ENCODE measurements around the gene SLC25A42. TPM values are rescaled to one million over a fixed set of nuclear protein-coding genes. Genes with fewer than 3 reads are reported as not detected.

SLC25A42 gene
- total RNA-seq, 1 donor from 2014 or later: 21.2 TPM

DNA sequence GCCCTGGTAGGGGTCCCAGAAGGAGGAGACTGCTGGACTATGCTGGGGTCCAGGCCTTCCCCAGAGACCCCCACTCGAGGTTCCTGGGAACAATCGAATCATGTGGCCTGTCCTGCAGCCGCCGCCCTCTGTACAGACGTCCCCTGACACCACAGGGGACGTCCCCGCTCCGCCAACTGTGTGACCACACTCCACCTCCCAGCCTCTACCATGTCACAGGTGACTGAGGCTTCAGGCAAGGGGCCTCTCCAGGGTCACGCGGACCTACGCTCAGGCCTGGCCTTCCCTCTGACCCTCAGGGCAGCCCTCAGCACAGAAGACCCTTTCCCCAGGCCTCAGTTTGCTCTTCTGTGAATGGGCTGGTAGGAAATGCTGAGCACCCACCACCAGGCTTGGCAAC is 87.6 kb downstream of the SLC25A42 start:
- H3K36me3 Mint-ChIP-seq: peaks cover 9% of the 10 kb centered on the region
- no peak overlapping the region for H3K4me3 Mint-ChIP-seq
- no peak for DNase-seq (ENCODE audit: low spot score in 2 of 2, unreplicated experiment in 2 of 2)
- H3K4me1 Mint-ChIP-seq: no peaks in the 10 kb centered on the region
- TF ChIP-seq, protein P1, sequence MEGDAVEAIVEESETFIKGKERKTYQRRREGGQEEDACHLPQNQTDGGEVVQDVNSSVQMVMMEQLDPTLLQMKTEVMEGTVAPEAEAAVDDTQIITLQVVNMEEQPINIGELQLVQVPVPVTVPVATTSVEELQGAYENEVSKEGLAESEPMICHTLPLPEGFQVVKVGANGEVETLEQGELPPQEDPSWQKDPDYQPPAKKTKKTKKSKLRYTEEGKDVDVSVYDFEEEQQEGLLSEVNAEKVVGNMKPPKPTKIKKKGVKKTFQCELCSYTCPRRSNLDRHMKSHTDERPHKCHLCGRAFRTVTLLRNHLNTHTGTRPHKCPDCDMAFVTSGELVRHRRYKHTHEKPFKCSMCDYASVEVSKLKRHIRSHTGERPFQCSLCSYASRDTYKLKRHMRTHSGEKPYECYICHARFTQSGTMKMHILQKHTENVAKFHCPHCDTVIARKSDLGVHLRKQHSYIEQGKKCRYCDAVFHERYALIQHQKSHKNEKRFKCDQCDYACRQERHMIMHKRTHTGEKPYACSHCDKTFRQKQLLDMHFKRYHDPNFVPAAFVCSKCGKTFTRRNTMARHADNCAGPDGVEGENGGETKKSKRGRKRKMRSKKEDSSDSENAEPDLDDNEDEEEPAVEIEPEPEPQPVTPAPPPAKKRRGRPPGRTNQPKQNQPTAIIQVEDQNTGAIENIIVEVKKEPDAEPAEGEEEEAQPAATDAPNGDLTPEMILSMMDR (IDR thresholded peaks at IDR 0.05; ENCODE audit: unreplicated experiment): no peak
- H3K9me3 Mint-ChIP-seq: peaks cover 5% of the 10 kb centered on the region
- H3K27ac Mint-ChIP-seq: no peak overlapping the region
- H3K27me3 Mint-ChIP-seq (ENCODE audit: low read depth): no peaks in the 10 kb centered on the region

- H3K36me3 Mint-ChIP-seq: peaks cover 16% of the 10 kb centered on the region
- H3K27ac Mint-ChIP-seq: no peak overlapping the region
- peaks cover 5% of the 10 kb centered on the region for H3K9me3 Mint-ChIP-seq
- no peaks in the 10 kb centered on the region for H3K4me1 Mint-ChIP-seq
- TF ChIP-seq, protein P1 (IDR thresholded peaks at IDR 0.05; ENCODE audit: unreplicated experiment): no peak
- no peaks in the 10 kb centered on the region for H3K27me3 Mint-ChIP-seq (ENCODE audit: low read depth)
- no peak for DNase-seq (ENCODE audit: low spot score in 2 of 2, unreplicated experiment in 2 of 2)
- no peak overlapping the region for H3K4me3 Mint-ChIP-seq
Measured at GRCh38 chr19:19152668-19153384, 89.0 kb downstream of the SLC25A42 start.

DNA sequence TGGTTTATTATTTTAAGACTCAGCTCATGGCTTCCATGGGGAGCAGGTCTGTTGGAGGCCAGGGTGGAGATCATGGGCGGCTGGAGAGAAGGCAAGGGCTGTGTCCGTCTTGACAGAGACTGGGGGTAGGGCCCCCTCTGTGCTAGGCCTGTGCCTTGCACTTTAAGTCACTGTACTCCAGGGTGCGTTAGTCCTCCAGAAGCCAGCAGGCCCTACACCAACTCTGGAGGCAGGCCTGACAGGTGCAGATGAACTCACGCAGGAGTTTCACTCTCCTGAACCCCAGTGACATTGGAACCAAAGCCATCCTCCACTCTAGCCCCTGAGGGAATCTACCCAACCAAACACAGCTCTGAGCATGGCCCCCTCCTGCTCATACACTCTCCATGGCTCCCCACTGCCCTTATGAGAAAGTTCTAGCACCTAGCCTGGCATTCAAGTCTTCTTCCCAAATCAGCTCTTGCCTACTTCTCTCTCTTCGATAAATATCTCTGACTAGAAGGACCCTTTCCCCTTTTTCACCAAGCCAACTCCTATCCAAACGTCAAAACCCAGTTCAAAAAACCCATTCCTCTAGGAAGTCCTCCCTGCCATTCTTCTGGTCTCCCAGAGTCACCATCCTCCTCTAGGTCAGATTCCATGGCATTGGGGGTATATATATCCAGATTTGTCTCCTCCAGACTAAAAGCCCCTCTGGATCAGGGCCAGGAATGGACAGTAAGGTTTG is 91.1 kb downstream of the SLC25A42 start:
- DNase-seq (ENCODE audit: low spot score in 2 of 2, unreplicated experiment in 2 of 2): no peak
- Mint-ChIP-seq H3K36me3 (peaks cover 13% of the 10 kb centered on the region), H3K4me3 (no peak overlapping the region), H3K9me3 (peaks cover 5% of the 10 kb centered on the region), H3K27ac (no peak overlapping the region), H3K27me3 (ENCODE audit: low read depth) (no peaks in the 10 kb centered on the region), H3K4me1 (no peaks in the 10 kb centered on the region)
- TF ChIP-seq, protein P1 (IDR thresholded peaks at IDR 0.05; ENCODE audit: unreplicated experiment): no peak

GRCh38 chr19:19155495-19156219 is 91.9 kb downstream of the SLC25A42 start:
- H3K27me3 Mint-ChIP-seq (ENCODE audit: low read depth): no peaks in the 10 kb centered on the region
- no peaks in the 10 kb centered on the region for H3K4me1 Mint-ChIP-seq
- peaks cover 13% of the 10 kb centered on the region for H3K36me3 Mint-ChIP-seq
- no peak overlapping the region for H3K4me3 Mint-ChIP-seq
- no peak overlapping the region for H3K27ac Mint-ChIP-seq
- H3K9me3 Mint-ChIP-seq: peaks cover 5% of the 10 kb centered on the region
- TF ChIP-seq, protein P1 (IDR thresholded peaks at IDR 0.05; ENCODE audit: unreplicated experiment): no peak
- no peak for DNase-seq (ENCODE audit: low spot score in 2 of 2, unreplicated experiment in 2 of 2)

DNA sequence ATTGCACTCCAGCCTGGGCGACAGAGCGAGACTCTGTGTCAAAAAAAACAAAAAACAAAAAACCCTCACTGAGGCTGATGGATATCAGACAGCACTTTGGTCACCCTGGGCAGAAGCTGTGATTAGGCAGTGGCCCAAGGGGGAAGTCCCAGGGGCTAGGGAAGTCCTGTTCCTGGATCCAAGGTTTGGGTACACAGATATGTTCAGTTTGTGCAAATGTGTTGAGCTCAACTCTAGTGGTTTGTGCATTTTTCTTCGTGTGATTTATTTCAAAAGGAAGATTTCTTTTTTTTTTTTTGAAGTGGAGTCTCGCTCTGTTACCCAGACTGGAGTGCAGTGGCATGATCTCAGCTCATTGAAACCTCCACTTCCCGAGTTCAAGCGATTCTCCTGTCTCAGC is 94.0 kb downstream of the SLC25A42 start:
- Mint-ChIP-seq H3K9me3 (peaks cover 9% of the 10 kb centered on the region), H3K4me1 (no peaks in the 10 kb centered on the region), H3K27ac (no peak overlapping the region), H3K36me3 (peaks cover 16% of the 10 kb centered on the region), H3K27me3 (ENCODE audit: low read depth) (no peaks in the 10 kb centered on the region), H3K4me3 (no peak overlapping the region)
- TF ChIP-seq, protein P1 (IDR thresholded peaks at IDR 0.05; ENCODE audit: unreplicated experiment): no peak
- no peak for DNase-seq (ENCODE audit: low spot score in 2 of 2, unreplicated experiment in 2 of 2)
